ENCODE results near the gene CREG2. TPM values are rescaled to one million over a fixed set of nuclear protein-coding genes. Genes with fewer than 3 reads are reported as not detected.

CREG2 gene
- total RNA-seq, 4 donors from 2014 or later, result 0.40 TPM; not detected in 3

DNA sequence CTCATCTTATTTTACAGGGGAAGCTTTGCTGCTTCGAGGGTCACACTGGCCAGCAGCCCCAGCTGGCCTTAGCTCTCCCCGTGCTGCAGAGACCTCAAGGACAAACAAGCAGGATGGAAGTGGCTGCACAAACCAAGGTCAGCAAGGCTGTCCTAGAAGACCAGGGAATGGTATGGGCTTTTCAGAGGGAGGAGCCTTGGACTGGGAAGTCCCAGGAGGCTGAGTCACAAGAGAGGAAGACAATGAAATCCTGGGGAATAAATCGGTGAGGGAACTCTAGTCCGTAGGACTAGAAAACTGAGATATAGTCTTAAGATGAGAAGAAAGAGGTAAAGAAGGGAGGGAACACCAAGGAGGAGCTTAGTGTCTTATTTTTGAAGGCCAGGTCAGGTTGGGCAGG, 15.7 kb downstream of the CREG2 start:
- no peaks in the 10 kb centered on the region for H3K27me3 ChIP-seq
- no peaks in the 10 kb centered on the region for H3K4me1 ChIP-seq
- H3K36me3 ChIP-seq, result no peaks in the 10 kb centered on the region
- DNase-seq, result no peak
- H3K27ac ChIP-seq, result no peak overlapping the region
- no peaks in the 10 kb centered on the region for H3K9me3 ChIP-seq
- H3K4me3 ChIP-seq, result no peak overlapping the region
- TF ChIP-seq, protein P1, sequence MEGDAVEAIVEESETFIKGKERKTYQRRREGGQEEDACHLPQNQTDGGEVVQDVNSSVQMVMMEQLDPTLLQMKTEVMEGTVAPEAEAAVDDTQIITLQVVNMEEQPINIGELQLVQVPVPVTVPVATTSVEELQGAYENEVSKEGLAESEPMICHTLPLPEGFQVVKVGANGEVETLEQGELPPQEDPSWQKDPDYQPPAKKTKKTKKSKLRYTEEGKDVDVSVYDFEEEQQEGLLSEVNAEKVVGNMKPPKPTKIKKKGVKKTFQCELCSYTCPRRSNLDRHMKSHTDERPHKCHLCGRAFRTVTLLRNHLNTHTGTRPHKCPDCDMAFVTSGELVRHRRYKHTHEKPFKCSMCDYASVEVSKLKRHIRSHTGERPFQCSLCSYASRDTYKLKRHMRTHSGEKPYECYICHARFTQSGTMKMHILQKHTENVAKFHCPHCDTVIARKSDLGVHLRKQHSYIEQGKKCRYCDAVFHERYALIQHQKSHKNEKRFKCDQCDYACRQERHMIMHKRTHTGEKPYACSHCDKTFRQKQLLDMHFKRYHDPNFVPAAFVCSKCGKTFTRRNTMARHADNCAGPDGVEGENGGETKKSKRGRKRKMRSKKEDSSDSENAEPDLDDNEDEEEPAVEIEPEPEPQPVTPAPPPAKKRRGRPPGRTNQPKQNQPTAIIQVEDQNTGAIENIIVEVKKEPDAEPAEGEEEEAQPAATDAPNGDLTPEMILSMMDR (IDR thresholded peaks at IDR 0.05), result no peak

- H3K9me3 ChIP-seq, result no peaks in the 10 kb centered on the region
- no peak for TF ChIP-seq POLR2A (IDR thresholded peaks at IDR 0.05)
- TF ChIP-seq, protein P1 (IDR thresholded peaks at IDR 0.05), result no peak
- no peak overlapping the region for H3K27ac ChIP-seq
- no peaks in the 10 kb centered on the region for H3K4me1 ChIP-seq
- H3K4me3 ChIP-seq, result no peak overlapping the region
- no peaks in the 10 kb centered on the region for H3K36me3 ChIP-seq
- H3K27me3 ChIP-seq, result no peaks in the 10 kb centered on the region
- no peak for DNase-seq
These were observed 18.2 kb downstream of the CREG2 start for GRCh38 chr2:101369100-101369499.

DNA sequence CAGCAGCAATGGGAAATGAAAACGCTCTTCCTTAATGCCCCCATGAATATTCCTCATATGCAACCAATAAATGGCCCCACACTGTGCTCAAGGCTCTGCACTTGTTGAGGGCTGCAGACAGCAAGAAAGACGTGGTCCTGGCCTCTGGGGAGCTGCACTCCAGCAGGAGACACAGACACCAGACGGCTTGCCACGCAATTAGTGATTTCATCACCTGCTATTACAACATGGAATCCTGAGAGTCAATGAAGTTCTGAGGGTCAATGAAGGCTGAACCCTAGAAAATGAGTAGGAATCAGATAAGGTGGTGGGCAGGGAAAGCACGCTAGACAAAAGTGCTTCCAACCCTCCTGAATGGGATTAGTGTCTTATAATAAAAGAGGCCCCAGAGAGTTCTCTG, 18.9 kb downstream of the CREG2 start:
- Histone ChIP-seq H3K27me3 (no peaks in the 10 kb centered on the region), H3K27ac (no peak overlapping the region), H3K4me3 (no peak overlapping the region), H3K9me3 (no peaks in the 10 kb centered on the region), H3K4me1 (no peaks in the 10 kb centered on the region), H3K36me3 (no peaks in the 10 kb centered on the region)
- TF ChIP-seq, protein P1 (IDR thresholded peaks at IDR 0.05), result no peak
- TF ChIP-seq POLR2A (IDR thresholded peaks at IDR 0.05), result no peak
- DNase-seq, result no peak

GRCh38 chr2:101367508-101367907, 19.8 kb downstream of the CREG2 start:
- no peaks in the 10 kb centered on the region for H3K9me3 ChIP-seq
- H3K27me3 ChIP-seq, result no peaks in the 10 kb centered on the region
- DNase-seq, result no peak
- H3K4me1 ChIP-seq, result no peaks in the 10 kb centered on the region
- no peak for TF ChIP-seq POLR2A (IDR thresholded peaks at IDR 0.05)
- TF ChIP-seq, protein P1 (IDR thresholded peaks at IDR 0.05), result no peak
- H3K4me3 ChIP-seq, result no peak overlapping the region
- no peak overlapping the region for H3K27ac ChIP-seq
- no peaks in the 10 kb centered on the region for H3K36me3 ChIP-seq

DNA sequence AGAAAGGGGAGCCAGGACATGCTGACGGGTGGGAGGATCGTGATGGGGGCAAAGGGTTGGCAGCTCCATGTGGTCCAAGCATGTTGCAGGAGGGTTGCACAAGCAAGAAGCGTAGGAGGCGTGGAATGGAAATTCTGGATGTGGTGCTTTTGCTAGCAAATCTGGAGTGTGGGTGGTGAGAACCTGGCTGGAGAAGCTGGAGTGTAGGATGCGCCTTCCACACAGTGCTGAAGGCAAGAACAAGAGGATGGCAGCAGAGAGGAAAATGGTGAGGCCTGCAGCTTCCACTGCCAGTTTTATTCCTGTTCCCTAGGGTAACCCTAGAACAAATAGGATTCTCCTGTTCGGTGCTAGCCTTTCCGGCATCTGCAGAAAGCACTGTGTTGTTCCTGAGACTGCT, 22.4 kb downstream of the CREG2 start:
- Histone ChIP-seq H3K4me3 (no peak overlapping the region), H3K27ac (no peak overlapping the region), H3K4me1 (peaks cover 0 to 4% (median 0%) of the 10 kb centered on the region in 4 donors), H3K27me3 (no peaks in the 10 kb centered on the region), H3K9me3 (no peaks in the 10 kb centered on the region), H3K36me3 (no peaks in the 10 kb centered on the region)
- DNase-seq, result no peak
- TF ChIP-seq POLR2A (IDR thresholded peaks at IDR 0.05), result no peak
- TF ChIP-seq, protein P1 (IDR thresholded peaks at IDR 0.05), result no peak

- no peaks in the 10 kb centered on the region for H3K27me3 ChIP-seq
- no peaks in the 10 kb centered on the region for H3K36me3 ChIP-seq
- H3K27ac ChIP-seq, result no peak overlapping the region
- TF ChIP-seq, protein P1 (IDR thresholded peaks at IDR 0.05), result no peak
- no peak for TF ChIP-seq POLR2A (IDR thresholded peaks at IDR 0.05)
- peaks cover 0 to 4% (median 0%) of the 10 kb centered on the region in 4 donors for H3K4me1 ChIP-seq
- H3K9me3 ChIP-seq, result no peaks in the 10 kb centered on the region
- DNase-seq, result no peak
- H3K4me3 ChIP-seq, result no peak overlapping the region
These were observed 24.5 kb downstream of the CREG2 start for GRCh38 chr2:101362777-101363176.

All from Peyer's patch (tissue), 4 donors.